ENCODE data around the gene UQCRC1. TPM values are rescaled to one million over a fixed set of nuclear protein-coding genes. Genes with fewer than 3 reads are reported as not detected.

The UQCRC1 gene
- polyA plus RNA-seq, 1 donor, result 259 TPM

- no peaks in the 10 kb centered on the region for H3K27me3 ChIP-seq (ENCODE audit: control insufficient read depth, insufficient read depth, low read length)
- peaks cover 7% of the 10 kb centered on the region for H3K36me3 ChIP-seq (ENCODE audit: control insufficient read depth, insufficient read depth, low read length)
- H3K9me3 ChIP-seq (ENCODE audit: control insufficient read depth, low read depth, low read length), result no peaks in the 10 kb centered on the region
- H3K4me3 ChIP-seq (ENCODE audit: low read length), result no peak overlapping the region
- 60% methylated on average over 1 of the region's 7 CpGs for WGBS (ENCODE audit: insufficient coverage, low lambda C conversion rate)
- no peak for DNase-seq
- no peak overlapping the region for H3K27ac ChIP-seq (ENCODE audit: low read length)
- H3K4me1 ChIP-seq (ENCODE audit: control insufficient read depth, insufficient read depth, low read length), result peaks cover 2% of the 10 kb centered on the region
Measured at GRCh38 chr3:48565591-48566400, 43.6 kb downstream of the UQCRC1 start.

GRCh38 chr3:48565186-48565585 lies 44.3 kb downstream of the UQCRC1 start:
- Histone ChIP-seq H3K4me3 (ENCODE audit: low read length) (no peak overlapping the region), H3K36me3 (ENCODE audit: control insufficient read depth, insufficient read depth, low read length) (peaks cover 7% of the 10 kb centered on the region), H3K4me1 (ENCODE audit: control insufficient read depth, insufficient read depth, low read length) (peaks cover 2% of the 10 kb centered on the region), H3K27ac (ENCODE audit: low read length) (no peak overlapping the region), H3K27me3 (ENCODE audit: control insufficient read depth, insufficient read depth, low read length) (no peaks in the 10 kb centered on the region), H3K9me3 (ENCODE audit: control insufficient read depth, low read depth, low read length) (no peaks in the 10 kb centered on the region)
- DNase-seq, result no peak
- no CpG with 5 or more reads among the region's 11 CpGs for WGBS (ENCODE audit: insufficient coverage, low lambda C conversion rate)

- WGBS (ENCODE audit: insufficient coverage, low lambda C conversion rate), result no CpG with 5 or more reads among the region's 11 CpGs
- H3K27ac ChIP-seq (ENCODE audit: low read length), result no peak overlapping the region
- peaks cover 4% of the 10 kb centered on the region for H3K36me3 ChIP-seq (ENCODE audit: control insufficient read depth, insufficient read depth, low read length)
- H3K4me1 ChIP-seq (ENCODE audit: control insufficient read depth, insufficient read depth, low read length), result peaks cover 2% of the 10 kb centered on the region
- no peak overlapping the region for H3K4me3 ChIP-seq (ENCODE audit: low read length)
- DNase-seq, result no peak
- no peaks in the 10 kb centered on the region for H3K9me3 ChIP-seq (ENCODE audit: control insufficient read depth, low read depth, low read length)
- H3K27me3 ChIP-seq (ENCODE audit: control insufficient read depth, insufficient read depth, low read length), result no peaks in the 10 kb centered on the region
Measured at GRCh38 chr3:48564667-48565066, 44.8 kb downstream of the UQCRC1 start.

DNA sequence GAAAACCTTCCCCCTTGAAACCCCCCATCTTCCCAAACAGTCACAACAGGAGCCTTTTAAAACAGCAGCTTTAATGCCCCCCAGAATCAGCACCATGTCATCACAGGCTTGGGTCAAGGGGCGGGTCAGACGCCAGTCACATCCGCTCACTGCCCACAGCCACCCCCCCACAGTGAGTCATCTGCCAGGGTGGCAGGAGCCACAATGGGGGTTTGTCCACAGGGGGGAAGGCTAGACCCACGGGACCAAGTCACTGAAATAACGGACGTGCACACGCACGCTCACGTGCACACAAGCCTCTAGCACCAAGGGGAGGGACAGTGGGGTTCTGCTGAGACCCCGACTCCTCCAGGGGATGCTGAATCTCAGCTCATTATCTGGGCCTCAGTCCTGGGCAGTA lies 45.4 kb downstream of the UQCRC1 start:
- no peaks in the 10 kb centered on the region for H3K27me3 ChIP-seq (ENCODE audit: control insufficient read depth, insufficient read depth, low read length)
- peaks cover 2% of the 10 kb centered on the region for H3K4me1 ChIP-seq (ENCODE audit: control insufficient read depth, insufficient read depth, low read length)
- no CpG with 5 or more reads among the region's 10 CpGs for WGBS (ENCODE audit: insufficient coverage, low lambda C conversion rate)
- no peak for DNase-seq
- no peak overlapping the region for H3K4me3 ChIP-seq (ENCODE audit: low read length)
- no peaks in the 10 kb centered on the region for H3K9me3 ChIP-seq (ENCODE audit: control insufficient read depth, low read depth, low read length)
- H3K36me3 ChIP-seq (ENCODE audit: control insufficient read depth, insufficient read depth, low read length), result peaks cover 4% of the 10 kb centered on the region
- no peak overlapping the region for H3K27ac ChIP-seq (ENCODE audit: low read length)

- peaks cover 4% of the 10 kb centered on the region for H3K36me3 ChIP-seq (ENCODE audit: control insufficient read depth, insufficient read depth, low read length)
- peaks cover 2% of the 10 kb centered on the region for H3K4me1 ChIP-seq (ENCODE audit: control insufficient read depth, insufficient read depth, low read length)
- no peaks in the 10 kb centered on the region for H3K9me3 ChIP-seq (ENCODE audit: control insufficient read depth, low read depth, low read length)
- no peak within 1 kb of the TSS for H3K27ac ChIP-seq (ENCODE audit: low read length)
- no peak within 1 kb of the TSS for H3K4me3 ChIP-seq (ENCODE audit: low read length)
- WGBS (ENCODE audit: insufficient coverage, low lambda C conversion rate), result no CpG with 5 or more reads among the region's 6 CpGs
- DNase-seq, result no peak
- no peaks in the 10 kb centered on the region for H3K27me3 ChIP-seq (ENCODE audit: control insufficient read depth, insufficient read depth, low read length)
Measured at GRCh38 chr3:48563382-48563918, 46.0 kb downstream of the UQCRC1 start, which contains the start of gene UCN2. Gene UCN2 (minus strand): TSS chr3:48563781. CDS start chr3:48563124, 657 bp downstream.

GRCh38 chr3:48562367-48563095 lies 46.9 kb downstream of the UQCRC1 start:
- peaks cover 4% of the 10 kb centered on the region for H3K36me3 ChIP-seq (ENCODE audit: control insufficient read depth, insufficient read depth, low read length)
- no peak for DNase-seq
- peaks cover 2% of the 10 kb centered on the region for H3K4me1 ChIP-seq (ENCODE audit: control insufficient read depth, insufficient read depth, low read length)
- H3K27ac ChIP-seq (ENCODE audit: low read length), result no peak overlapping the region
- no peaks in the 10 kb centered on the region for H3K9me3 ChIP-seq (ENCODE audit: control insufficient read depth, low read depth, low read length)
- H3K27me3 ChIP-seq (ENCODE audit: control insufficient read depth, insufficient read depth, low read length), result no peaks in the 10 kb centered on the region
- no peak overlapping the region for H3K4me3 ChIP-seq (ENCODE audit: low read length)
- WGBS (ENCODE audit: insufficient coverage, low lambda C conversion rate), result no CpG with 5 or more reads among the region's 20 CpGs

DNA sequence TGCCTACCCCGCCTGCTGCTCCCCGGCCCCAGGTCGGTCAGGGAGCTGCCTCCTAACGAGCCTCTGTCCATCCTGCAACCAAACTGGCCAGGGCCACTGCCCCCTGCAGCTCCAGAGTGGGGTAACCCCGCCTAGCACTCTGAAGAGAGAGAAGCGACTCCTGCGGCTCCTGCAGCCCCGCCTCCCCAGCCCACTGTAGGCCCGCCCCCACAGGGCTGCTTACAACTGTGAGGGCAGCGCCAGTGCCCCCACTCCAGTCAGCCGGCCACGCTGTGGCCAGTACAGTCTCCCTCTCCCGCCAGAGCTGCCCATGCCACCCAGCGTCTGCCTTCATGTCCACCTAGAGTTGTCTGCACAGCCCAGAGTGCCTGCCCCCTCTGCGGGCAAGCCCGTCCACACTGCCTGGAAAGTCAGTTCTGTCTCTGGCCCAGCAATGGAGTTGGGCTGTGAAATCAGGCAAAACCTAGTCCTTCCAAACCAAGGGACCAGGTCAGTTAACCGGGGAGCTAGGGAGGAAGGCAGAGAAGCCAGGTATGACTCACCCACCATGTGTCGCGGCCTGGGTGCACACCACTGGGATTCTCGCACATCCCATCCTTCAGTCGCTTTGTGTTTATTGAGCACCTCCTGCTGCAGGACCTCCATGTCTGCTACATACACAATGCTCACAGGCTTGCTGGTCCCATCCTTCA lies 48.3 kb downstream of the UQCRC1 start:
- Histone ChIP-seq H3K27me3 (ENCODE audit: control insufficient read depth, insufficient read depth, low read length) (no peaks in the 10 kb centered on the region), H3K9me3 (ENCODE audit: control insufficient read depth, low read depth, low read length) (no peaks in the 10 kb centered on the region), H3K36me3 (ENCODE audit: control insufficient read depth, insufficient read depth, low read length) (no peaks in the 10 kb centered on the region), H3K27ac (ENCODE audit: low read length) (no peak overlapping the region), H3K4me3 (ENCODE audit: low read length) (no peak overlapping the region), H3K4me1 (ENCODE audit: control insufficient read depth, insufficient read depth, low read length) (peaks cover 6% of the 10 kb centered on the region)
- DNase-seq, result no peak
- 83% methylated on average over 1 of the region's 21 CpGs for WGBS (ENCODE audit: insufficient coverage, low lambda C conversion rate)

DNA sequence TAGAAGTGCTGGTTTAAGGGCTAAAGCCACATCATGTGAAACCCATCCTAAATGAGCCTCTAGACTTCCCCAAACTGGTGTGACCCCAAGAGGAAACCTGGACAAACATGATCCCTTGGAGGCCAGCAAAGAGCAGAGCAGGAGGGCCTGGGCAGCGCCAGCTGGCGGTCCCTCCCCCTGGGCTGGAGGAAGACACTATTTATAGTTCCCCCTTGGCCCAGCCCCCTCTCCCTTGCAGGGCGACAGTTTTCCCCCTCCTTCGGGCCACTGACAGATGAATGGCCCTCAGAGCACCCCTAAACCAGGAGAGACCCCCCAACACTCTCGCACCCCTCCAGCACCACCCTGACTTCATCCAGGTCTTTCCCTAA lies 48.8 kb downstream of the UQCRC1 start:
- Histone ChIP-seq H3K36me3 (ENCODE audit: control insufficient read depth, insufficient read depth, low read length) (no peaks in the 10 kb centered on the region), H3K4me3 (ENCODE audit: low read length) (no peak overlapping the region), H3K27ac (ENCODE audit: low read length) (no peak overlapping the region), H3K27me3 (ENCODE audit: control insufficient read depth, insufficient read depth, low read length) (no peaks in the 10 kb centered on the region), H3K4me1 (ENCODE audit: control insufficient read depth, insufficient read depth, low read length) (peaks cover 11% of the 10 kb centered on the region), H3K9me3 (ENCODE audit: control insufficient read depth, low read depth, low read length) (no peaks in the 10 kb centered on the region)
- no CpG with 5 or more reads among the region's 5 CpGs for WGBS (ENCODE audit: insufficient coverage, low lambda C conversion rate)
- no peak for DNase-seq

DNA sequence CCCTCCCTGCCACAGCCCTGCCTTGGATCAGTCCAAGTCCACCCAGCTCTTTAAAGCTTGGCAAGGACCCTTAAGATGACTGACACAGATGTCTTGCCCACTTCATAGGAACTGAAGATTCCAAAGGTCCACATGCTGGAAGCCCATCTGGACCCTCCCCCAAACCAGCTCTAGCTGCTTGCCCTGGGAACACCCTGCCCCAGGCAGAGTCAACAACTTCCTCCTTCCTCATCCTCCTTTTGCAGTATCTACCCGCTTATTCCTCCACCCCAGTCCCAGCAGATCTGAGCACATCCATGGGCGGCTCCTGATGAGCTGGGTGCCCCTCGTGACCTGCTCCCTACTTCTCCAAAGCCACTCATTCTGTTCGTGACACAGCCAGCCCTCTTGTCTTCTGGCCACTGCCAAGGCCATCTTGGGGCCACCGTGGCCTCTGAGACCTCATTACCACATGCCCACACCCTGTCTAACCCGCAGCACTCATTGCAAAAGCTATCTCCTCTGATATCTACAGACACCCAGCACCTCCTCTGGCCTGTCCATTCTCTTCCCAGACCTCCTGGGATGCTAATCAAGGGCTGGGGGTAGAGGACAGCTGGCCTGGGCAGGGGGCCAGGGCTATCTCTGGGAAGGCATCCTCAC lies 50.8 kb downstream of the UQCRC1 start:
- 100% methylated on average over 1 of the region's 6 CpGs for WGBS (ENCODE audit: insufficient coverage, low lambda C conversion rate)
- no peak for DNase-seq
- Histone ChIP-seq H3K4me3 (ENCODE audit: low read length) (no peak overlapping the region), H3K9me3 (ENCODE audit: control insufficient read depth, low read depth, low read length) (no peaks in the 10 kb centered on the region), H3K27me3 (ENCODE audit: control insufficient read depth, insufficient read depth, low read length) (no peaks in the 10 kb centered on the region), H3K36me3 (ENCODE audit: control insufficient read depth, insufficient read depth, low read length) (no peaks in the 10 kb centered on the region), H3K4me1 (ENCODE audit: control insufficient read depth, insufficient read depth, low read length) (peaks cover 22% of the 10 kb centered on the region), H3K27ac (ENCODE audit: low read length) (no peak overlapping the region)
